HG03064 (cell line): ENCODE results near the gene BBS12.

ENCODE experiments used
- ATAC-seq: cut with Tn5 transposase; IDR thresholded peaks from one replicate; pipeline ENCODE4 v1.9.1; 2021; ENCODE audit warnings: low read depth; ENCODE audit not compliant: unreplicated experiment

The BBS12 gene

DNA sequence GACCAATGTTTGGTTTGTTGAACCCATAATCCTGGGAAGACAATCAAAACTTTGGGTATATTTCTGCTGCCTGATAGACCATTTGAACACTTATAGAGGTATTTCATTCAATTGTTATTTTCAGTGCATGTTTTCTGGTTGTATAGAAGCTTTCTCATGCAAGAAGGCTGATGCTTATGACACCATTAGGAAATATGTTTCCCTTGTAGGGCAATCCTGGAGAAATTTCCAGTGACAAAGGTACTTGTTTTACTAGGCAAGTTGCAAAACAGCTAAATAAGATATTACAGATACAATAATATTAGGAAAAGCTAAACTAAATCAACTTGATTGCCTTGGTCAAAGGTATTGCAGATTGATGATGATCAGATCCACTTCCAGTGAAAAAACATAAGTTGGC lies 61.3 kb downstream of the BBS12 start:
- ATAC-seq = no peak
